ENCODE results near the gene PRDM15. TPM values are rescaled to one million over a fixed set of nuclear protein-coding genes. Genes with fewer than 3 reads are reported as not detected.

PRDM15 gene
- total RNA-seq, 1 experiment from 2014 or later = 9.9 TPM

DNA sequence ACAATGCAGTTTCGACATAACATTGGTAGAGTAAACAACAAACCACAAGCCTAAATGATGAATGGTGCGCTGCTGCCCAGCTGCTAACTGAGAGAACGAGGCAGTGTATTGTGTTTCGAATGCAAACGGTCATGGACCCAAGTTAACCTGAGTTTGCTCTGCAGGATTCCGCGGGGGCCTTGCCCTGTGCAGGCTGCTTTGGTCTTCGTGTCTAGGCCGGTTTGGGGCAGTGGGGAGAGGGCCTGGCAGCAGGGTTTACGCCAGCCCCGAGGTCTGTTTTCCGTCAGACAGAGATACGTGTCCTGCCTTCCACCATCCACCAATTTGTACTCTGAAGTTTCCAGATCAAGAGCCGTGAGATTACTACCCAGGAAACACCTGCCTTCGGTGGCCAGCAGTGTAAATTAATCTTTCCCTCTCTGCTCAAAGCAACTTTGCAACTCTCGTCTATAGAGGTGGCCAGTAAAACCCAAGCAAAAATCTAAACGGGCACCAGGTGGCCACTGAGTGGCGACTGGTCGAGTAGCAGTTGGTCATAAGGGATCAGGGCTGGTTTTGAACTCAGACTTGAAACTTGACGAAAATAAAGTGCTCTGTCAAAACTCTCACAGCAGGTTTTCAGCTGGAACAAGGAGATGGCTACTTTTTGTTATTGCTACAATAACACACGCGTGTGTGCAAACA, 6.3 kb upstream of the PRDM15 start:
- Histone ChIP-seq H2BK120ac (ENCODE audit: low read depth, low read length, poor library complexity, severe bottlenecking) (no peak overlapping the region), H2AK5ac (ENCODE audit: insufficient read length, low read length) (no peak overlapping the region), H3K14ac (ENCODE audit: insufficient read depth, low read length) (no peak overlapping the region), H3K18ac (ENCODE audit: insufficient read length, low read depth, low read length) (no peak overlapping the region), H3K4me2 (ENCODE audit: insufficient read depth, insufficient read length, low read length) (no peak overlapping the region), H3K27me3 (ENCODE audit: insufficient read depth, low read length) (no peaks in the 10 kb centered on the region), H3K79me2 (ENCODE audit: insufficient read depth, low read length) (0 out of 2 replicates have a peak, but pooled peaks cover 2% of the 10 kb centered on the region), H3T11ph (ENCODE audit: low read length) (no peak overlapping the region), H3K23me2 (ENCODE audit: insufficient read length, low read depth, low read length, poor library complexity, severe bottlenecking) (no peaks in the 10 kb centered on the region), H4K20me1 (ENCODE audit: control insufficient read depth, insufficient read depth, insufficient read length) (no peaks in the 10 kb centered on the region), H2BK5ac (ENCODE audit: insufficient read length, low read length) (no peak overlapping the region), H4K5ac (ENCODE audit: insufficient read length, low read depth, low read length) (no peak overlapping the region), H3K9me3 (ENCODE audit: control insufficient read depth, low read depth, low read length) (no peaks in the 10 kb centered on the region), H2AFZ (ENCODE audit: low read length) (no peak overlapping the region), H3K4ac (ENCODE audit: low read depth, low read length) (no peak overlapping the region), H3K79me1 (ENCODE audit: insufficient read depth, low read depth, low read length, poor library complexity, severe bottlenecking) (no peaks in the 10 kb centered on the region), H3K9ac (ENCODE audit: extremely low read depth, insufficient read length, low read length) (no peak overlapping the region), H2BK12ac (ENCODE audit: insufficient read length, low read depth, low read length) (no peak overlapping the region), H2BK15ac (ENCODE audit: low read depth, low read length) (no peak overlapping the region), H3K4me1 (ENCODE audit: insufficient read depth, low read length) (no peaks in the 10 kb centered on the region; the same call in 1 of the 2 replicates), H4K8ac (replicated peaks; ENCODE audit: insufficient read length, low read depth, low read length) (no peak overlapping the region), H4K91ac (ENCODE audit: insufficient read length, low read depth, low read length) (no peak overlapping the region), H3K56ac (ENCODE audit: insufficient read length, low read depth, low read length) (no peak overlapping the region), H2BK20ac (ENCODE audit: low read depth, low read length, poor library complexity, severe bottlenecking) (no peak overlapping the region), H3K27ac (ENCODE audit: insufficient read length, low read depth, low read length) (no peak overlapping the region), H3K23ac (ENCODE audit: insufficient read length, low read depth, low read length) (no peak overlapping the region)
- TF ChIP-seq, protein P1, sequence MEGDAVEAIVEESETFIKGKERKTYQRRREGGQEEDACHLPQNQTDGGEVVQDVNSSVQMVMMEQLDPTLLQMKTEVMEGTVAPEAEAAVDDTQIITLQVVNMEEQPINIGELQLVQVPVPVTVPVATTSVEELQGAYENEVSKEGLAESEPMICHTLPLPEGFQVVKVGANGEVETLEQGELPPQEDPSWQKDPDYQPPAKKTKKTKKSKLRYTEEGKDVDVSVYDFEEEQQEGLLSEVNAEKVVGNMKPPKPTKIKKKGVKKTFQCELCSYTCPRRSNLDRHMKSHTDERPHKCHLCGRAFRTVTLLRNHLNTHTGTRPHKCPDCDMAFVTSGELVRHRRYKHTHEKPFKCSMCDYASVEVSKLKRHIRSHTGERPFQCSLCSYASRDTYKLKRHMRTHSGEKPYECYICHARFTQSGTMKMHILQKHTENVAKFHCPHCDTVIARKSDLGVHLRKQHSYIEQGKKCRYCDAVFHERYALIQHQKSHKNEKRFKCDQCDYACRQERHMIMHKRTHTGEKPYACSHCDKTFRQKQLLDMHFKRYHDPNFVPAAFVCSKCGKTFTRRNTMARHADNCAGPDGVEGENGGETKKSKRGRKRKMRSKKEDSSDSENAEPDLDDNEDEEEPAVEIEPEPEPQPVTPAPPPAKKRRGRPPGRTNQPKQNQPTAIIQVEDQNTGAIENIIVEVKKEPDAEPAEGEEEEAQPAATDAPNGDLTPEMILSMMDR (conservative IDR thresholded peaks at IDR 0.05) = peak; percentile 29; the same call in 2 of the 3 replicates
- no CpG with 5 or more reads among the region's 22 CpGs for WGBS (ENCODE audit: extremely low coverage, insufficient read length, low lambda C conversion rate)
- Mint-ChIP-seq H3K27me3 (ENCODE audit: low read depth) (no peaks in the 10 kb centered on the region; the same call in 1 of the 2 replicates), H3K27ac (peak overlapping the region in 1 of 3 experiments; percentile 35; a peak in 2 of 7 replicates), H3K4me1 (peaks cover 17 to 18% of the 10 kb centered on the region in 2 experiments), H3K4me3 (no peak overlapping the region), H3K9me3 (no peaks in the 10 kb centered on the region), H3K36me3 (ENCODE audit: insufficient read depth in 1 of 3, low read depth in 3 of 3) (no peaks in the 10 kb centered on the region)
- DNase-seq = no peak

Measured in H9 (cell line).